ENCODE measurements around the gene CUL1.

DNA sequence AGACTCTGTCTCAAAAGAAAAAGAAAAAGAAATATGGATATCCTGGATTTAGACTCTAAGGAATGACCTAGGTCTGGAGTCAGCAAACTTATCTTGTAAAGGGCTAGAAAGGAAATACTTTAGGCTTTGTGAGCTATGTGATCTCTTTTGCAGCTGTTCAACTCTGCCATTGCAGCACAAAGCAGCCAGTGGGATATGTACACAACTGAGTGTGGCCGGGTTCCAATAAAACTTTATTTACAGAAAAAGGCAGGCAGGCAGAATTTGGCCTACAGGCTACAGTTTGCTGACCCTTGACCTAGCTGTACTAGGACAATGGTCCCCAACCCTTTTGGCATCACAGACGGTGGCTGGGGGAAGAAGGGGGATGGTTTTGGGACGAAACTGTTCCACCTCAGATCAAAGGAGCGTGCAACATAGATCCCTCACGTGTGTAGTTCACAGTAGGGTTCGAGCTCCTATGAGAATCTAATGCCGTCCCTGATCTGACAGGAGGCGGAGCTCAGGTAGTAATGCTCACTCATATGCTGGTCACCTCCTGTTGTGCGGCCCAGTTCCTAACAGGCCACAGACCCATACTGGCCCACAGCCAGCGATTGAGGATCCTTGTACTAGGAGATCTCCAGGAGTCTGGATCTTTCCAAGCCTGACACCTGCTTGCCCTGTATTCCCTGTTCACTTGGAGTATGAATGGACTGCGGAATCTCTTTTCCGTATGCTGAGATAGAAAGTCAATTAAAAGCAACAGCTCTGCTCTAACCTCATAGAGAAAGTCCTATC, 63.0 kb downstream of the CUL1 start:
- TF ChIP-seq, protein P1, sequence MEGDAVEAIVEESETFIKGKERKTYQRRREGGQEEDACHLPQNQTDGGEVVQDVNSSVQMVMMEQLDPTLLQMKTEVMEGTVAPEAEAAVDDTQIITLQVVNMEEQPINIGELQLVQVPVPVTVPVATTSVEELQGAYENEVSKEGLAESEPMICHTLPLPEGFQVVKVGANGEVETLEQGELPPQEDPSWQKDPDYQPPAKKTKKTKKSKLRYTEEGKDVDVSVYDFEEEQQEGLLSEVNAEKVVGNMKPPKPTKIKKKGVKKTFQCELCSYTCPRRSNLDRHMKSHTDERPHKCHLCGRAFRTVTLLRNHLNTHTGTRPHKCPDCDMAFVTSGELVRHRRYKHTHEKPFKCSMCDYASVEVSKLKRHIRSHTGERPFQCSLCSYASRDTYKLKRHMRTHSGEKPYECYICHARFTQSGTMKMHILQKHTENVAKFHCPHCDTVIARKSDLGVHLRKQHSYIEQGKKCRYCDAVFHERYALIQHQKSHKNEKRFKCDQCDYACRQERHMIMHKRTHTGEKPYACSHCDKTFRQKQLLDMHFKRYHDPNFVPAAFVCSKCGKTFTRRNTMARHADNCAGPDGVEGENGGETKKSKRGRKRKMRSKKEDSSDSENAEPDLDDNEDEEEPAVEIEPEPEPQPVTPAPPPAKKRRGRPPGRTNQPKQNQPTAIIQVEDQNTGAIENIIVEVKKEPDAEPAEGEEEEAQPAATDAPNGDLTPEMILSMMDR (IDR thresholded peaks at IDR 0.05): no peak
- no peak for TF ChIP-seq ZFX (IDR thresholded peaks at IDR 0.05; ENCODE audit: borderline replicate concordance)
